HG03097 (cell line): ENCODE data around the gene HDAC9.

Experiments used
- ATAC-seq: cut with Tn5 transposase; IDR thresholded peaks from one replicate; pipeline ENCODE4 v1.9.1; 2021; ENCODE audit not compliant: unreplicated experiment, low FRiP score

HDAC9 gene

DNA sequence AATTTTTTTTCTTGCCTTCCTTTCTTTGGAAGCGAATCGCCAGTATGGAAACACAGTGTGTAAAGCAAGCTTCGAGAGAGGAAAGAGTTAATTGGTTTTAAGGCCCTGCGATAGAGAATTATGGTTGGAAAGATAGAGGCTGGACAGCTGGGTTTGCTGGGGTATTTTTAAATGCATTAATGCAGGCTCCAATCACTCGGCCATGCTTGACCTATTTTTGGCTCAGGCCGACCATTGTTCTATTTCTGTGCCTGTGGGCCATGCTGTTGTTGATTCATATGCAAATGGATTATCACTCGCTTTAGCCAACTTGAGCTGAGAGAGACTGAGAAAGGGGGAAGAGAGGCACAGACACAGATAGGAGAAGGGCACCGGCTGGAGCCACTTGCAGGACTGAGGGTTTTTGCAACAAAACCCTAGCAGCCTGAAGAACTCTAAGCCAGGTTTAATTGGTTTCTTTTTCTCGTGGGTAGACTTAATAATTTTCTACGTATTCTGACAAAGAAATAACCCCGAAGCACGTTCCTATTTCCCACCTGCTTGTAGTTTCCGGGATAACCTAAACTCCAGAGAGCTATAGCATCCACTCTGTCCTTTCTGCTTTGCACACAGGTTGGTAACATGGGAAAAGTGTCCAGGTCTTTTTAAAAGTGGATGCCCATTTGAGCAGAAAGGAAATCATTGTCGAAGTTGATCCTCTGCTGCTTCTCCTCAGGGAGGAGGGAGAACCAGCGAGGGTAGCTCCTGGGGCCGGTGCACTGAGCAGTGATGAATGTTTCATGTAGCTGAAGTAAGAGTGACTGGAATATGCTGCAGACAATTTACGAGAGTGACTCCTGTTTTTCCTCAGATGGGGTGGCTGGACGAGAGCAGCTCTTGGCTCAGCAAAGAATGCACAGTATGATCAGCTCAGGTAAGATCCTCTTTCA, at the start of gene HDAC9:
Gene HDAC9 (plus strand): TSS at position 338 of the 929 bp plus-strand sequence. CDS start 554 bp downstream, at position 892.
- peak; percentile 67 for ATAC-seq

- ATAC-seq, result no peak
Observed at GRCh38 chr7:18445916-18446520, 49.5 kb upstream of the HDAC9 start.

- ATAC-seq, result no peak
Observed at GRCh38 chr7:18450019-18450418, 45.5 kb upstream of the HDAC9 start.

- no peak for ATAC-seq
Observed at GRCh38 chr7:18455606-18456005, 39.9 kb upstream of the HDAC9 start.

GRCh38 chr7:18457832-18458231, 37.7 kb upstream of the HDAC9 start:
- ATAC-seq, result no peak

GRCh38 chr7:18458830-18459229, 36.7 kb upstream of the HDAC9 start:
- peak; percentile 49 for ATAC-seq

GRCh38 chr7:18459484-18460245, 35.9 kb upstream of the HDAC9 start:
- no peak for ATAC-seq

DNA sequence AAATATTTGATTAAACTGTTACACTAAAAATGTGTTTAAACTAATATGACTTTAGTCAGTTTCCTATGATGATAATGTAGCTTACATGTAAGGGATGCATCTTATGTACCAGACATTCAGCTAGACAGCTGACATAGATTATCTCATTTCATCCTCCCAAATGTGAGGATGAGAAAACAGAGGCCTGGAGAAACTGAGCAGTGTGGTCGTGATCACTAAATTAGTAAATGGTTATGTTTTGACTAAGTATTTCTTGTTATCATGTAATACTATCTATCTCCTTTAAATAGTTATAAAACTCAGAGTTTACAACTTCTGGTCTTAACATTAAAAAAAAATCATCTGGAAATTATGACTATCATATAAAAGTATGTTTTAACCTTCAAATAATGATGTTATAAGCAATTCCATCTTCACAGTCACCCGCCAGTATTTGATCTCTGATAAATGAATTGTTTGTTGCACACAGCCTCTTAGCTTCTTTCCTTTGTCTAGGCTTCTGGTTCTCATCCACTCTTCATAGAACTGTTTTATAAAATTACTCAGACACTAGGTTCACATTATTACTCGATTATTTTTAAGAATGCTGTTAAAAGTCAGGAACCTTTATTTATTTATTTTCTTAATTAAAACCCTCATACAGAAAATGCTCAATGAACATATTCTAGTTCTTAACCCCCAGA, 33.6 kb upstream of the HDAC9 start:
- no peak for ATAC-seq

GRCh38 chr7:18464830-18465229, 30.7 kb upstream of the HDAC9 start:
- ATAC-seq, result no peak

GRCh38 chr7:18467011-18467410, 28.5 kb upstream of the HDAC9 start:
- no peak for ATAC-seq

- ATAC-seq, result no peak
Observed at GRCh38 chr7:18468795-18469194, 26.8 kb upstream of the HDAC9 start.

DNA sequence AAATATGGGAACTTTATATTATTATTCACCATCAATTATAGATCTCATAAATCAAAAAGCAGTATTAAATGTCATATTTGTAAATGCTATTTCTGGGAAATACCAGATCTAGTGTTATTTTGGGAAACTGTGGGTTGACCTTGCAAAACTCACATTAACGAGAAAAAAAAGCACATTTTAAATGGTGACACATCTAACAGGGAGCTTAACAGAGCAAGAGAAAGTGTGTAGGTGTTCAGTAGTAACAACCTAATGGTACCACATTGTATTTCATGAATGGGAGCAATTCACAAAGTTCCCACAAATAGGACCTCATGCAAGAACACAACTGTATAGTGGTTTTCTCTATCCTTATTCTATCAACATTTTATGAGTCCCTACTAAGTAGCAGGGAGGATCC, 26.2 kb upstream of the HDAC9 start:
- ATAC-seq, result no peak

DNA sequence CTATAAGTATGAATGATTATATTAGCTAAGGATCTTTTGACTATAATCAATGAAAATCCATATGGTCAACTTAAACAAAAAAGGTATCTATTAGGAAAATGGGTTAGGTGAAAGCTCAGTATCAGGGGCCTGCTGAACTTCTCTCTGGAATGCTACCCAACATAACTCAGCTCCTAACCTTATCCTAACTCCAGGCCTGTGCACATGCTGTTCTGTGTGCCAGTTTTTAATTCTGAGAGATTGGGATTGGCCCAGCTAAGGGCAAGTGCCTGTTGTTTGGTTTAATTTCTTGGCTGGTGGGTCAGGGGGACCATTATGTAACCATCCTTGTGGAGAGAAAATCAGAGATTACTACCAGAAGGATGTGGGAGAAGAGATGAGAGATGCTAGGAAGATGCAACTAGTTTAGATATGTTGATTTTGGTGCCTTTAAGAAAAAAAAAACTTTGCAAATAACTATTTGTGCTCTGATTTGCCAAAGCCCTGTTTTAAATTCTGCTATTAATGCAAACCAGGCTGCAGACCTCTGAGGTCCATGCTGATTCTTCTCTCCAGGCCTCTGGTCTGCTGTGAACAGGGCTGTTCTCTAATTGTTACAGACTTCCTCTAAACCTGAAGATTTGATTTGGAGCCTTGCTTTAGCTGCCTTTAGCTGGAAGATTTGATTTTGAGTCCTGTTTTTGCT, 23.9 kb upstream of the HDAC9 start:
- no peak for ATAC-seq

DNA sequence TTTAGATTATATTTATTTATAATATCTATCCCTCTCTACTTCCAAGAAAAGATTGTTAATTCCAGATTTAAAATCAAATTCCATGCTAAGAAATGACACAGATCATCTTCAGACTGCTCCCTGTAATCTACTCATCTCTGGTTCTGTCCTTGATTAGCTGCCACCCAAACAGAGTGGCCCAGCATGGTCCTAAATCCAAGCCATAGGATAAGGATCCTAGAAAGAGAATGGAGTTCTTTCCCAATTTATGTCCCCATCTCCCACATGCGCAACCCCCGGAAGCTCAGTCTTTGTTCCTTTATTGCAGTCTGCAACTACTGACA, 23.4 kb upstream of the HDAC9 start:
- ATAC-seq, result no peak

GRCh38 chr7:18473119-18473518, 22.4 kb upstream of the HDAC9 start:
- no peak for ATAC-seq

DNA sequence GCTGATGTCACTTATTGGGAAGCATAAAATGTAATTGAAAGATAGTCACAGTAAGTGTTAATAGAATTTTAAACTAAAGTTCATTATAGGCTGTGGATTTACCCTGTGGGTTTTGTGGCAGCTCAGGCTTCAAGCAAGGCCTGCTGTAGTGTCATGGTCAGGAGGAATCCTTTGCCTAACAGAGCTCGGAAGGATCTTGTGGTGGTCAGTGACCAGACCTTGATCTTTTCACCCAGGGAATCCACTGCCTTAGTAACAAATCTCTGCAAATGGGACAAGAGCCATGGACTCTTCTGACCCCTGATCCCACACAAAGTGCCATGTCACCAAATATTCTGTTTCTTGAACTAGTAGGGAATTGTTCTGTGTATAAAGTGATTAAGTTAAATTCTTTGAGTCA, 20.6 kb upstream of the HDAC9 start:
- ATAC-seq, result no peak

DNA sequence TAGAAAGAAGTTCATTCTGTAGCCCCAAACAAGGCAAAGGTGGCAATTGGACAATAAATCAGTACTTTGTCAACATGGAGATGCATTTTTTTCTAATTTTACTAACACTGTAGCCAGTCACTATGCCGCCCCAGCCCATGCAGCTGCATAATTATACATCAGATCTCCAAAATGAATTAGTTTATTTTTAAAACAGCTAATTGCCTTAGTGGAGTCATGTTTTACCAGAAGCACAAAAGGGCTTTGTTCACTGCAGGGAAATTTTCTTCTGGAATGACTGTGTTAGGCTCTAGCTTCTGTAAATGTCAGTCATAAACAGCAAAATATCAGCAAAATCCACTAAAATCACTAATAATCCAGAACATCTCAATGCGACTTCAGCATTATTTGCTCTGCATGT, 20.1 kb upstream of the HDAC9 start:
- ATAC-seq, result no peak

DNA sequence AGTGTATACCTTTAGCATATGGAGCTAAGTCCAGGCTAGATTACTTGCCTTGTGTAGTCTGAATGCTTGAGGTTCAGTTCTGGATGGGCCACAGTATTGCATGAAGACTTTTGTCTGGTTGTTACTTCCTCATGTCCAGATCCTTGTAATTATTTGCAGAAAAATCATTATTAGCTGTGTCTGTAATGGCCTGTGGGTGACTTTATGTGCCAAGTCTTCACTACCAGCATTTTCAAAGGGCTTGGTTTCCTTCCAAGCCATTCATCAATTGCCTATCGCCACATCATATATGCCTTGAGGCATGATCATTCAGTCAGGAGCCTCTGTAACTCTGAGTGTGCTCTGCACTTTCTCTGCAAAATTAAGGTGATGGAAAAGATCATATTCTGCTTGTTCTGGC, 13.8 kb upstream of the HDAC9 start:
- no peak for ATAC-seq

- ATAC-seq, result no peak
Observed at GRCh38 chr7:18488049-18488448, 7.5 kb upstream of the HDAC9 start.

DNA sequence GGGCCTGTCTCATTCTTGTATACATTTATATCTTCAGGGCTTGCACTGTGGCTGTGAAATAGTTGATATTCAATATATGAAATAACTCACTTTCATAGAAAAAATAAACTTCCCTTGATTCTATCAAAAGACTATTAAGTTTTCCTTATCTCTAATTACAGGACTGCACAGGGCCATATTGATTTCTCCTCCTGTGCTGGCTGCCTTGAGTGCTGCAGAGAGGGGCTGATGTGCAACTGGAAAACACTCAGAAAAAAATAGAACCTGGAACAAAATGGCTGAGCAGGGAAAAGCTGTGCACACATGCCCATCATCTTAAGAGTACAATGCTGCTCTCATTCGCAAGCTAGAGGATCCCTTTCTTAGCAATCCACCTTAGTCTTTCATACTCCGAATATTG, 5.9 kb upstream of the HDAC9 start:
- no peak for ATAC-seq
